Activated CD8-positive, alpha-beta memory T cell treated with anti-CD3 and anti-CD28 coated beads for 24 hours (primary cell): ENCODE measurements around the gene CDC42BPA.
"Not testable (repeated sequence)": the region's sequence is repeated elsewhere in the genome, so short reads cannot be mapped to it uniquely, and the experiment has no call there.

Experiments used
- DNase-seq: peaks from one replicate; pipeline ENCODE4 v3.0.0-alpha.2; 2020

The CDC42BPA gene

DNA sequence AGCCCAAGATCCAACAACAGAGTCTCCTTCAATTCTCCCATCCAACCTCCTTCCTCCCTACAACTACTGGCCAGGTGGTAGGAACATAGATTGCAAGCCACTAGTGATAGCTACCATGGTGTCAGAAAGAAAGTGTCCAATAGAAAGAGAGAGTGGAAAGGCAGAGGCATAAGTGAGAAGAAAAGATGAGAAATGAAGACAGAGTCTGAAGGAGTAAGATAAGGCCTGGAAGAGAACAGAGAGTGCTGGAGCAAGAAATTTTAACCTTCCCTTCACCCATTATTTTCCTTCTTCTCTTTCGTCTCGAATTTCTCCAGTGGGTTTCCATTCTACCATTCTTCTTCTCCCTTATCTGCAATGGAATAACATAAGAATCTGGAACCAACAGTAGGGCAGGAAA, 57.9 kb downstream of the CDC42BPA start:
- DNase-seq: no peak

- no peak for DNase-seq
These were observed 60.3 kb downstream of the CDC42BPA start for GRCh38 chr1:227257964-227258363.

GRCh38 chr1:227255086-227255732, 63.1 kb downstream of the CDC42BPA start:
- no peak for DNase-seq

DNA sequence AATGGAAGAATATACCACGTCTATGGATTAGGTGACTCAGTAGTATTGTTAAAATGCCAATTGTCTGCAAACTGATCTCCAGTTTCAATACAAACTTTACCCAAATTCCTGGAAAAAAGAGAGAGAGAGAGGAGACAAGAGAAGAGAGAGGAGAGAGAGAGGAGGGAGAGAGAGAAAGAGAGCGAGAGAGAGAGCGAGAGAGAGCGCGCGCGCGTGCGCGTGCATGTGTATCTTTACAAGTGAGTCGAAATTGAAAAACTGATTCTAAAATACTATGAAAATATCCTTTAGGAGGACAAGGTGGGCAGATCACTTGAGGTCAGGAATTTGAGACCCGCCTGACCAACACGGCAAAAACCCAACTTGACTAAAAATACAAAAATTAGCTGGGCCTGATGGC, 65.2 kb downstream of the CDC42BPA start:
- no peak for DNase-seq

DNA sequence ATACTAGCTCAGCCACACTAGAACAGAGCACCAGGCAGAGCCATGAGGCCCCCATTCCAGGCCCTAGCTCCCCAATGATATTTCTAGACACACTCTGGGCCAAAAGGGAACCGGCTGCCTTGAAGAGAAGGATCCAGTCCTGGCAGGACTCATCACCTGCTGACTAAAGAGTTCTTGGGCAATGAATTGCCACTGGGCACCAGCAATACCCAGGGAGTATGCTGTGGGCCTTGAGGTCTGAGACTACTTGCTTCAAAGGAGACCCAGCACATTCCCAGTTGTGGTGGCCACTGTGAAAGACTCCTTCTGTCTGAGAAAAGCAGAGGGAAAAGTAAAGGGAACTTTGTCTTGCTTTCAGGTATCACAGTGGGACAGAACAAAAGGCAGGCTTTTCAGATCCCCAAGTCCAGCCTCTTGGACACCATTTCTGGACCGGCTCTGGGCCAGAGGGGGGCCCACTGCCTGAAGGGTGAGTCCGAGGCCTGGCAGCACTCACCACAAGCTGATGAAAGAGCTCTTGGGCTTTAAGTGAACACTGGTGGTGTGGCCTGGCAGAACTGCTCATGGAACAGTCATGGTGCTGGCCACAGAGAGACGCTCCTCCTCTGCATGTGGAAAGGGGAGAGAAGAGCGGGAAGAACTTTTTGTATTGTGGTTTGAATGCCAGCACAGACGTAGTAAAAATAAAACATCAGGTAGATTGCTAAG, 72.5 kb downstream of the CDC42BPA start:
- no peak for DNase-seq

- no peak for DNase-seq
These were observed 73.8 kb downstream of the CDC42BPA start for GRCh38 chr1:227244339-227245118.

DNA sequence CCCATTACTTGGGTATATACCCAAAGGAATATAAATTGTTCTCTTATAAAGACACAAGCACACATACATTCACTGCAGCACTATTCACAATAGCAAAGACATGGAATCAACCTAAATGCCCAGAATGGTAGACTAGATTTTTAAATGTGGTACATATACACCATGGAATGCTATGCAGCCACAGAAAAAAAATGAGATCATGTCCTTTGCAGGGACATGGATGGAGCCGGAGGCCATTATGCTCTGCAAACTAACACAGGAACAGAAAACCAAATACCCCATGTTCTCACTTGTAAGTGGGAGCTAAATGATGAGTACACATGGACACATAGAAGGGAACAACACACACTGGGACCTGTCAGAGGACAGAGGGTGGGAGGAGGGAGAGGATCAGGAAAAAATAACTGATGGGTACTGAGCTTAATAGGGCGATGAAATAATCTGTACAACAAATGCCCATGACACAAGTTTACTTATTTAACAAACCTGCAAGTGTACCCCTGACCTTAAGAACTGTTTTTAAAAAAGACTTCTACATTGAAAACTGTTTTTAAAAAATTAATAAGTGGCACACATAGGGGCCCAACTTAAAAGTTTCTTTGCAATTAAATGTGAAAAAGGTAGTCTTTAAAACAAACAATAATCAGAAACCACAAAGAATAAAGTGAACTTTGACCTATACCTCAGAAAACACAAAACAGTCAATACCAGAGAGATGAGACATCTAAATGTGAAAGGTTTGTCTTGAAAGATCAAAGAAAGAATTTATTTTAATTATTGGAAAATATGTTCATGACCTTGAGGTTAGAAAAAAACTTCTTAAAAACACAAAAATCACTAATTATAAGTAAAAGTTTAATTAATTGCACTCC, 75.2 kb downstream of the CDC42BPA start:
- DNase-seq: no peak

- DNase-seq: no peak
These were observed 77.3 kb downstream of the CDC42BPA start for GRCh38 chr1:227240983-227241382.

- DNase-seq: no peak
These were observed 83.3 kb downstream of the CDC42BPA start for GRCh38 chr1:227234998-227235405.

DNA sequence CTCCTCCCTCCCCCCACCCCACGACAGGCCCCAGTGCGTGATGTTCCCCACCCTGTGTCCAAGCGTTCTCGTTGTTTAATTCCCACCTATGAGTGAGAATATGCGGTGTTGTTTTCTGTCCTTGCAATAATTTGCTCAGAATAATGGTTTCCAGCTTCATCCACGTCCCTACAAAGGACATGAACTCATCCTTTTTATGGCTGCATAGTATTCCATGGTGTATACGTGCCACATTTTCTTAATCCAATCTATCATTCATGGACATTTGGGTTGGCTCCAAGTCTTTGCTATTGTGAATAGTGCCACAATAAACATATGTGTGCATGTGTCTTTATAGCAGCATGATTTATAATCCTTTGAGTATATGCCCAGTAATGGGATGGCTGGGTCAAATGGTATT, 87.2 kb downstream of the CDC42BPA start:
- not testable (repeated sequence) for DNase-seq

DNA sequence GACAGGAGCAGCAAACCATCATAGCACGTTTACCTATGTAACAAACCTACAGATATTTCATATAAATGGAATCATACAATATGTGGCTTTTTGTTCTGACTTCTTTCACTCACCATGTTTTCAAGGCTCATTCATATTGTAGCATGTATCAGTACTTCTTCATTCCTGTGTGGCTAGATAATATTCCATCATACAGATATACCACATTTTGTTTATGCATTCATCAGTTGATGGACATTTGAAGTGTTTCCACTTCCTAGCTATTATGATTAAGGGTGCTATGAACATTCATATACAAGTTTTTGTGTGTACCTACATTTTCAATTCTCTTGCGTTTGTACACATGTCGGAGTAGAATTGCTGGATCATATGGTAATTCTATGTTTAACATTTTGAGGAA, 90.1 kb downstream of the CDC42BPA start:
- DNase-seq: no peak

DNA sequence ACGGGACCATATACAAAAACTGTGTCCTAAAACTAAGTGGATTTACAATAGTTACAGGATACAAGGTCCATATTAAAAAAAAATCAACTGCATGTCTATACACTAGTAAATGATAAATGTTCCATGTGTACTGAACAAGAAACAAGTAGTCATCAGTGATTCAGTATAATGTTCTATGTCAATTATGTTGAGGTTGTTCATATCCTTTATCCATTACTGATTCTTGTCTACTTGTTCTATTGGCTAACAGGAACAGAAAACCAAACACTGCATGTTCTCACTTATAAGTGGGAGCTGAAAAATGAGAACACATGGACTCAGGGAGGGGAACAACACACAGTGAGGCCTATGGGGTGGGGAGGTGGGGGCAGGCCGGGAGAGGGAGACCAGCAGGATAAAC, 90.5 kb downstream of the CDC42BPA start:
- DNase-seq: no peak

GRCh38 chr1:227225715-227226346, 92.5 kb downstream of the CDC42BPA start:
- DNase-seq: no peak

DNA sequence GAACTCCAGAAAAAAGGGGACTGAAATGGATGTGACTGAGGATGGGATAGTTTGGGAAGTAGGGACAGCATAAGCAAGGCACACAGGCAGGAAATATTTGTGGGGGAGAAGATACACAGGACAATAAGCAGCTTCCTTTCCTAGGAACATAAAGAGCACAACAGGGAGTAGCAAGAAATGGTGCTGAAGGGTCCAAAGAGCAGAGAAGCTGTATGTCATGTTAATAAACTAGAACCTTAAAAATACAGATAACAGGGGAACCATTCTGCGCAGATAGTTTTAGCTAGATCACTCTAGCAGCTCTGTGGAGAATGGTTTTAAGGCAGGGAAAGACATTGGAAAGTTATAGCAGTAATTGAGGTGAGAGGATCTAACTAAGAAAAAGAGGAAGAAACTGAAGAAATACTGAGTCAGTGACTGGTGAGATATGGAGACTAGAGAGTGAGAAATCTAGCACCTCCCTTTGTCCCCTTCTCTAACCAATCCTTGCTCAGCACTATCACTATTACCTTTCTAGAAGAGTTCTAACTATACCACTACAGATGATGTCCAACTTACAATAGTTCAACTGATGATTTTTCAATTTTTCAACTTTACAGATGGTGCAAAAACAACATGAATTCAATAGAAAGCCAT, 95.0 kb downstream of the CDC42BPA start:
- DNase-seq: no peak

- no peak for DNase-seq
These were observed 98.5 kb downstream of the CDC42BPA start for GRCh38 chr1:227219715-227220292.

- no peak for DNase-seq
These were observed 99.3 kb downstream of the CDC42BPA start for GRCh38 chr1:227218870-227219573.

- DNase-seq: no peak
These were observed 102.3 kb downstream of the CDC42BPA start for GRCh38 chr1:227215863-227216510.

- DNase-seq: no peak
These were observed 104.1 kb downstream of the CDC42BPA start for GRCh38 chr1:227214207-227214606.

DNA sequence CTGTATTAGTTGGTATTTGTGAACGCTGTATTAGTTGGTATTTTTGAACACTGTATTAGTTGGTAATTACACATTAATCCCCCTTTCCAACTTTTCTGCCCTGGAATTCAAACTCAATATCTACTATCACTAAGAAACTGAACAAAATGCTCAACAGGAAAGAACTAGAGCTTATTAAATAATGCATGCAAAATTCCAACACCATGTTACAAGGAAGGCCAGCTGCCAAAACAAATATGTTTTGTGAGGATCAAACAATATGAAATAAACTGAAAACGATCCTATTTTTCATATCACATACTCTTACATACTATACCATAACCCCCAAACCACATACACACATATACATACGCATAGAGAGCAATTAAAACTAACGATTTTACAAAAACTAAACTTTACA, 104.9 kb downstream of the CDC42BPA start:
- DNase-seq: no peak

DNA sequence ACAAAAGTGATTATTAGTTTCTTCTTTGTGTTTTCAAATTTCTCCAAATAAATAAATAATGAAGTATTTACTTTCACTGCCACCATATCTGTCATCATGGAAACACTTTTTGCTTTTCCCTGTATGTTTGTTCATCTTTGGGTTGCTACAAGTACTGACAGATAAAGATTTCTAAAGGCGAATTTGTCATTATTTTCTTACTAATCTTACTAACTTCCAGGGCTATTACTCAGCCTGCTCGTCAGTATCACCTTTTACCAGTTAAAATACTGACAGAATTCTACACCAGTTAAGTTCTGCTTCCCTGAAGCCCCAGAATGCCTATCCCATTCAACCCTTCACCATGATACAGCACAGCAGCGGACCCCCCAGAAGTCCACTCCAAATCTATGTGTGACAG, 106.1 kb downstream of the CDC42BPA start:
- DNase-seq: no peak
